ENCODE data around the gene INTS7. TPM values are rescaled to one million over a fixed set of nuclear protein-coding genes. Genes with fewer than 3 reads are reported as not detected.

The INTS7 gene
- total RNA-seq, 2 experiments from 2014 or later, result 2.9 to 3.2 TPM

DNA sequence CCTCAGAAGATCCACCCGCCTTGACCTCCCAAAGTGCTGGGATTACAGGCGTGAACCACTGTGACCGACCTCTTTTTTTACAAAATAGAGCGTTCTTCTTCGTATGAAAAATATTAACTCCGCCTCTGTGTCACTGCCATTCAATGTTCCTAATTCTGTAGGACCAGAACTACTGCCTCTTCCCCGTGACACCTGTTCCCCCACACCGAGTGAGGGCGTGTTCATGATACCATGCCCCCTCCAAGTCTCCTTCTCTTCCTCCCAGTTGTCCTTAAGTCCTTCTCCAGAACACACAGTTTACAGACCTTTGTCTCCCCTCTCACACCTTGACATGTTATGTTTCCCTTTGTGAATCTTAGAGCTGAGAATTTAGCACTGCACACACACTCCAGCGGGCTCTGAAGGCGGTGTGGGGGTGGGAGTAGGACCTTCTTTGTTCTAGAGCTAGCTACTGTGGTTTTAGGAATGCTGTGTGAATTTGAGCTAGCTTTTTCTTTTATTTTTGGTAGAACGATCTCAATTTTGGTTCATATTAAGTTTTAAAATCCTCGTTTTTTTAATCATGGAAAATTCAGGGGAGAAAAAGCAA, 122.4 kb downstream of the INTS7 start:
- H3K27me3 Mint-ChIP-seq, result peaks cover 10% of the 10 kb centered on the region
- Histone ChIP-seq H3K36me3 (ENCODE audit: insufficient read depth, low read length) (no peaks in the 10 kb centered on the region), H3K4me1 (ENCODE audit: insufficient read depth, low read length) (no peaks in the 10 kb centered on the region), H3K4me3 (ENCODE audit: low read length) (no peak overlapping the region), H3K27me3 (ENCODE audit: control insufficient read depth in 1 of 2, insufficient read depth in 2 of 2, low read length in 2 of 2) (no peaks in the 10 kb centered on the region), H3K27ac (ENCODE audit: low read depth in 1 of 2, low read length in 2 of 2) (no peak overlapping the region), H3K9me3 (ENCODE audit: control insufficient read depth in 1 of 2, insufficient read depth in 1 of 2, low read length in 2 of 2) (peaks cover 0 to 15% of the 10 kb centered on the region in 2 experiments)
- ChIA-PET POLR2A (no interaction called here), CTCF (interaction anchor here (0.7 kb wide), 1 partner anchor 65 kb away, joined by 3 read pairs; no protein-coding TSS in a partner anchor)
- no peak for TF ChIP-seq CTCF (IDR thresholded peaks at IDR 0.05)
- DNase-seq, result no peak
- no peak overlapping the region for H3K27ac Mint-ChIP-seq
- intact Hi-C loops (cut with DNase I, micrococcal nuclease), result no loop called here
- ATAC-seq (ENCODE audit: poor library complexity), result no peak
- H3K36me3 Mint-ChIP-seq (ENCODE audit: low read depth), result no peaks in the 10 kb centered on the region
- no peak overlapping the region for H3K4me3 Mint-ChIP-seq
- no peaks in the 10 kb centered on the region for H3K4me1 Mint-ChIP-seq (ENCODE audit: low read depth)
- H3K9me3 Mint-ChIP-seq, result no peaks in the 10 kb centered on the region

GRCh38 chr1:211912038-211912437, 123.3 kb downstream of the INTS7 start:
- Mint-ChIP-seq H3K4me3 (no peak overlapping the region), H3K9me3 (no peaks in the 10 kb centered on the region), H3K4me1 (ENCODE audit: low read depth) (no peaks in the 10 kb centered on the region), H3K36me3 (ENCODE audit: low read depth) (no peaks in the 10 kb centered on the region), H3K27me3 (peaks cover 10% of the 10 kb centered on the region), H3K27ac (no peak overlapping the region)
- intact Hi-C loops (cut with DNase I, micrococcal nuclease), result no loop called here
- no peaks in the 10 kb centered on the region for H3K4me1 ChIP-seq (ENCODE audit: insufficient read depth, low read length)
- ATAC-seq (ENCODE audit: poor library complexity), result no peak
- DNase-seq, result no peak
- ChIA-PET CTCF (no interaction called here), POLR2A (no interaction called here)
- no peaks in the 10 kb centered on the region for H3K27me3 ChIP-seq (ENCODE audit: control insufficient read depth in 1 of 2, insufficient read depth in 2 of 2, low read length in 2 of 2)
- no peaks in the 10 kb centered on the region for H3K36me3 ChIP-seq (ENCODE audit: insufficient read depth, low read length)
- H3K9me3 ChIP-seq (ENCODE audit: control insufficient read depth in 1 of 2, insufficient read depth in 1 of 2, low read length in 2 of 2), result peaks cover 0 to 15% of the 10 kb centered on the region in 2 experiments
- no peak overlapping the region for H3K27ac ChIP-seq (ENCODE audit: low read depth in 1 of 2, low read length in 2 of 2)
- no peak for TF ChIP-seq CTCF (IDR thresholded peaks at IDR 0.05)
- no peak overlapping the region for H3K4me3 ChIP-seq (ENCODE audit: low read length)

DNA sequence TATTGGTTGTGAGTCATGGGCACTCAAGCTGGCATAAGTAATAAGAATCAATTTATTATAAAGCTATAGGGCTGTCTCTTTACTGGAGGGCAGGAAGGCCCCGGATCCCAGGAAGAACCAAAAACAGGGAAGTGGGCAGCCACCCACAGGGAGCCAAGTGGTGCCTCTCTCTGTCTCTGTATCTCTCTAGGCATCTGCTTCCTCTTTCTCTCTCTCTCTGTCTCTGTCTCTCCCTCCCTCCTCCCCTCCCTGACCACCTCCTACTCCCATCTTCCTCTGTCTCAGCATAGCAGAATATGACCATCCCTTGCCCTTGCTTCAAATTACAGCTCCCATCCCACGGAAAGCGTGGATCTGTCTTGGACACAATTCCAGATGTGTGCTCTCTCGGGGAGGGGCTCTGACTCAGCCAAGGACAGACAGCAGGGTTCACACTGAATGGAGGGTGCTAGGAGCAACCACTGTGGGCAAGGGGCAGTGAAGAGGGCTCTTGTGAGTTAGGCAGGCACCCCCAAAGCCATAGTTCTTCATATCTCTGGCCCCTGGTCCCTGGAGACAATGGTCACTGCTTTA, 124.4 kb downstream of the INTS7 start:
- Mint-ChIP-seq H3K4me3 (no peak overlapping the region), H3K9me3 (no peaks in the 10 kb centered on the region), H3K36me3 (ENCODE audit: low read depth) (no peaks in the 10 kb centered on the region), H3K4me1 (ENCODE audit: low read depth) (no peaks in the 10 kb centered on the region), H3K27me3 (peaks cover 10% of the 10 kb centered on the region), H3K27ac (no peak overlapping the region)
- Histone ChIP-seq H3K27ac (ENCODE audit: low read depth in 1 of 2, low read length in 2 of 2) (no peak overlapping the region), H3K4me3 (ENCODE audit: low read length) (no peak overlapping the region), H3K4me1 (ENCODE audit: insufficient read depth, low read length) (no peaks in the 10 kb centered on the region), H3K36me3 (ENCODE audit: insufficient read depth, low read length) (no peaks in the 10 kb centered on the region), H3K9me3 (ENCODE audit: control insufficient read depth in 1 of 2, insufficient read depth in 1 of 2, low read length in 2 of 2) (peaks cover 0 to 15% of the 10 kb centered on the region in 2 experiments), H3K27me3 (ENCODE audit: control insufficient read depth in 1 of 2, insufficient read depth in 2 of 2, low read length in 2 of 2) (no peaks in the 10 kb centered on the region)
- ATAC-seq (ENCODE audit: poor library complexity) (no peak), DNase-seq (no peak)
- ChIA-PET CTCF (no interaction called here), POLR2A (no interaction called here)
- no peak for TF ChIP-seq CTCF (IDR thresholded peaks at IDR 0.05)
- intact Hi-C loops (cut with DNase I, micrococcal nuclease), result no loop called here

Data from CD4-positive, alpha-beta T cell (primary cell).